ENCODE data around the gene ASTN1. TPM values are rescaled to one million over a fixed set of nuclear protein-coding genes. Genes with fewer than 3 reads are reported as not detected.
A peak's percentile ranks its signal among the peaks of the same experiment; 100 is the strongest.

Gene ASTN1
- total RNA-seq, 1 experiment from 2014 or later = 0.05 TPM

DNA sequence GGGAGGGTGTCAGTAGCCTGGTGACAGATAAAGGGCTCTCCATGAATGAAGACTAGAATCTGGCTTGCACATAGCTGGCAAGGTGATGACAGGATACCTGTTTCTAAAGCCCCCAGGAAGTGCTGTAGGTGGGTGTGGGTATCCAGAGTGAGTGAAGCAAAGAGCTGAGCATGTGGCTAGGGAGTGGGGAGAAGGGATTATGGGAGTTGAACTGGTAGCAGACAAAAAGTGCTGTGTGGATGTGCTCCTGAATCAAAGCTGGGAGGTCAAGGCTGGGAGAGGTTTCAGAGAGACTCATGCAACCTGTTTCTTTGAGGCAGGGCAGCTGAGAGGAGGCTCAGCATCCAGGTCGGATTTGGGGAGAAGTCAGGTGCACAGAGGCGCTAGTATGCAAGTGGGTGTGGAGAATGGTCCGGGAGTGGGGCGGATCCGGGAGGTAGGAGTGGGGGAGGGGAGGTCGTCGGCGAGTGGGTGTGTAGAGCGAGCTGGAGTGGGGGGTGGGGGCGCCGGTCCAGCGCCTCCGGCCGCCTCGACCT is 600 bp downstream of the ASTN1 start:
- no peaks in the 10 kb centered on the region for H3K4me1 ChIP-seq (ENCODE audit: control insufficient read depth, insufficient read depth, low read length)
- POLR2A ChIA-PET = no interaction called here
- intact Hi-C loops (cut with micrococcal nuclease; ENCODE audit: unreplicated experiment) = no loop called here
- peaks cover 30% of the 10 kb centered on the region for H3K27me3 ChIP-seq (ENCODE audit: control insufficient read depth, insufficient read depth, low read length)
- peak overlapping the region in 1 of 2 experiments; percentile 11; a peak in 1 of 4 replicates for H3K4me3 ChIP-seq (ENCODE audit: low read depth in 2 of 2, low read length in 2 of 2)
- ATAC-seq (no peak), DNase-seq (ENCODE audit: low read depth, low spot score) (no peak)
- BruUV-seq (replicated peaks) = no TSS peak
- no peak for TF ChIP-seq POLR2AphosphoS5 (IDR thresholded peaks at IDR 0.05; ENCODE audit: low read depth, low read length)
- TF ChIP-seq, protein P1, sequence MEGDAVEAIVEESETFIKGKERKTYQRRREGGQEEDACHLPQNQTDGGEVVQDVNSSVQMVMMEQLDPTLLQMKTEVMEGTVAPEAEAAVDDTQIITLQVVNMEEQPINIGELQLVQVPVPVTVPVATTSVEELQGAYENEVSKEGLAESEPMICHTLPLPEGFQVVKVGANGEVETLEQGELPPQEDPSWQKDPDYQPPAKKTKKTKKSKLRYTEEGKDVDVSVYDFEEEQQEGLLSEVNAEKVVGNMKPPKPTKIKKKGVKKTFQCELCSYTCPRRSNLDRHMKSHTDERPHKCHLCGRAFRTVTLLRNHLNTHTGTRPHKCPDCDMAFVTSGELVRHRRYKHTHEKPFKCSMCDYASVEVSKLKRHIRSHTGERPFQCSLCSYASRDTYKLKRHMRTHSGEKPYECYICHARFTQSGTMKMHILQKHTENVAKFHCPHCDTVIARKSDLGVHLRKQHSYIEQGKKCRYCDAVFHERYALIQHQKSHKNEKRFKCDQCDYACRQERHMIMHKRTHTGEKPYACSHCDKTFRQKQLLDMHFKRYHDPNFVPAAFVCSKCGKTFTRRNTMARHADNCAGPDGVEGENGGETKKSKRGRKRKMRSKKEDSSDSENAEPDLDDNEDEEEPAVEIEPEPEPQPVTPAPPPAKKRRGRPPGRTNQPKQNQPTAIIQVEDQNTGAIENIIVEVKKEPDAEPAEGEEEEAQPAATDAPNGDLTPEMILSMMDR (IDR thresholded peaks at IDR 0.05) = no peak
- TF ChIP-seq SIN3A (IDR thresholded peaks at IDR 0.05; ENCODE audit: borderline replicate concordance, insufficient read depth, low read depth, low read length) = no peak
- no peak for TF ChIP-seq TCF7L2 (IDR thresholded peaks at IDR 0.05; ENCODE audit: low read depth, low read length)
- TF ChIP-seq, protein P2, sequence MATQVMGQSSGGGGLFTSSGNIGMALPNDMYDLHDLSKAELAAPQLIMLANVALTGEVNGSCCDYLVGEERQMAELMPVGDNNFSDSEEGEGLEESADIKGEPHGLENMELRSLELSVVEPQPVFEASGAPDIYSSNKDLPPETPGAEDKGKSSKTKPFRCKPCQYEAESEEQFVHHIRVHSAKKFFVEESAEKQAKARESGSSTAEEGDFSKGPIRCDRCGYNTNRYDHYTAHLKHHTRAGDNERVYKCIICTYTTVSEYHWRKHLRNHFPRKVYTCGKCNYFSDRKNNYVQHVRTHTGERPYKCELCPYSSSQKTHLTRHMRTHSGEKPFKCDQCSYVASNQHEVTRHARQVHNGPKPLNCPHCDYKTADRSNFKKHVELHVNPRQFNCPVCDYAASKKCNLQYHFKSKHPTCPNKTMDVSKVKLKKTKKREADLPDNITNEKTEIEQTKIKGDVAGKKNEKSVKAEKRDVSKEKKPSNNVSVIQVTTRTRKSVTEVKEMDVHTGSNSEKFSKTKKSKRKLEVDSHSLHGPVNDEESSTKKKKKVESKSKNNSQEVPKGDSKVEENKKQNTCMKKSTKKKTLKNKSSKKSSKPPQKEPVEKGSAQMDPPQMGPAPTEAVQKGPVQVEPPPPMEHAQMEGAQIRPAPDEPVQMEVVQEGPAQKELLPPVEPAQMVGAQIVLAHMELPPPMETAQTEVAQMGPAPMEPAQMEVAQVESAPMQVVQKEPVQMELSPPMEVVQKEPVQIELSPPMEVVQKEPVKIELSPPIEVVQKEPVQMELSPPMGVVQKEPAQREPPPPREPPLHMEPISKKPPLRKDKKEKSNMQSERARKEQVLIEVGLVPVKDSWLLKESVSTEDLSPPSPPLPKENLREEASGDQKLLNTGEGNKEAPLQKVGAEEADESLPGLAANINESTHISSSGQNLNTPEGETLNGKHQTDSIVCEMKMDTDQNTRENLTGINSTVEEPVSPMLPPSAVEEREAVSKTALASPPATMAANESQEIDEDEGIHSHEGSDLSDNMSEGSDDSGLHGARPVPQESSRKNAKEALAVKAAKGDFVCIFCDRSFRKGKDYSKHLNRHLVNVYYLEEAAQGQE (IDR thresholded peaks at IDR 0.05; ENCODE audit: insufficient read depth in 1 of 2, low read depth in 2 of 2, low read length in 1 of 2) = no peak
- no peaks in the 10 kb centered on the region for H3K9me3 ChIP-seq (ENCODE audit: control insufficient read depth, insufficient read depth, low read depth, low read length)
- no peak overlapping the region for H3K27ac ChIP-seq (ENCODE audit: low read length)
- no peaks in the 10 kb centered on the region for H3K36me3 ChIP-seq (ENCODE audit: control insufficient read depth, insufficient read depth, low read length)
- in situ Hi-C loops (cut with HindIII; ENCODE audit: low pct_unique_long_range_greater_than_20kb, low sequenced_read_pairs) = no loop called here
- CTCF ChIA-PET = no interaction called here

DNA sequence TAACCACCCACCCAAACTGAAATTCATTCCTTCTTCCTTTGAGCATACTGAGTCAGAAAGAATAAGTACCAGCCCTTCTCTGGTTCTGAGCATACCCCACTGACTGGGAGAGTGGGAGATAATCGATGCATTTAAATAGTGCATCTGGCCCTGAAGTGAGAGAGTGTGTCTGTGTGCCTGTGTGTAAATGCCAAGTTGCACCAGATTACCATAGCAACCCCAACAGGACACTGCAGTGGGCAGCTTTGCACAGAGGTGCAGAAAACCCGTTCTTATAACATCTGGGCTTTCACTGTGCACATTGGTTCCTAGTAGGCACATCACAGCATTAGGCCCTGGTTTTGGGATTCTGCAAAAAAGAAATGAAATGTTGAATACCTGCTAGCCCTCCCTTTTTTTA is 2.3 kb downstream of the ASTN1 start:
- POLR2A ChIA-PET = no interaction called here
- Histone ChIP-seq H3K27ac (ENCODE audit: low read length) (no peak overlapping the region), H3K9me3 (ENCODE audit: control insufficient read depth, insufficient read depth, low read depth, low read length) (no peaks in the 10 kb centered on the region), H3K4me3 (ENCODE audit: low read depth in 2 of 2, low read length in 2 of 2) (no peak overlapping the region), H3K4me1 (ENCODE audit: control insufficient read depth, insufficient read depth, low read length) (no peaks in the 10 kb centered on the region), H3K27me3 (ENCODE audit: control insufficient read depth, insufficient read depth, low read length) (peaks cover 27% of the 10 kb centered on the region), H3K36me3 (ENCODE audit: control insufficient read depth, insufficient read depth, low read length) (no peaks in the 10 kb centered on the region)
- in situ Hi-C loops (cut with HindIII; ENCODE audit: low pct_unique_long_range_greater_than_20kb, low sequenced_read_pairs) = no loop called here
- intact Hi-C loops (cut with micrococcal nuclease; ENCODE audit: unreplicated experiment) = no loop called here
- ATAC-seq (no peak), DNase-seq (ENCODE audit: low read depth, low spot score) (no peak)
- BruUV-seq (replicated peaks) = no TSS peak
- TF ChIP-seq, protein P1 (IDR thresholded peaks at IDR 0.05) = no peak
- no peak for TF ChIP-seq POLR2AphosphoS5 (IDR thresholded peaks at IDR 0.05; ENCODE audit: low read depth, low read length)
- no peak for TF ChIP-seq SIN3A (IDR thresholded peaks at IDR 0.05; ENCODE audit: borderline replicate concordance, insufficient read depth, low read depth, low read length)
- CTCF ChIA-PET = no interaction called here

Measured in Panc1 (cell line).